ENCODE measurements around the gene ANKRD63. TPM values are rescaled to one million over a fixed set of nuclear protein-coding genes. Genes with fewer than 3 reads are reported as not detected.

Gene ANKRD63
- polyA plus RNA-seq, 1 of the 3 experiments (the other 2 are of a cell fraction): not detected

DNA sequence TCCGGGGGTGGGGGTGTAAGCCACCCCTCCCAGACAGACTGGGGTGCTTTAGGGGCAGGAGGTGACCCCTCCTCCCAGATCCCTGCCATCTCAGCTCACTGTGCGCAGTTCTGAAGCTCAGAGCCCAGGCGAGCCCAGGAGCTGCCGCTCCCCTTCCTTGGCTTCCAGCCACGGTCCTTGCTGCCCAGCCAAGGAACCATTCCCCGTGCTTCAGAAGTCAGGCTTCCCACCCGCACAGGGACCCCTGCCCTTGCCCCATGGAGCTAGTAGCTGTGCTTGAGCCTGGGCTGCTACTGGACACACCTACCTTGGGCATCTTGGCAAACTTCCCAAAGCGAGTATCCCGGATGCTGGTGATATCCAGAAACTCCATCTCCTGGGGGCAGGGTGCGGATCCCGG, 20.1 kb upstream of the ANKRD63 start:
- H3K9me2 ChIP-seq: no peaks in the 10 kb centered on the region
- no peaks in the 10 kb centered on the region for H3K79me2 ChIP-seq (ENCODE audit: insufficient read depth)
- no peaks in the 10 kb centered on the region for H4K20me1 ChIP-seq (ENCODE audit: insufficient read depth)
- no peak overlapping the region for H3K27ac ChIP-seq (ENCODE audit: low read depth in 2 of 2, low read length in 1 of 2)
- no peaks in the 10 kb centered on the region for H3F3A ChIP-seq (replicated peaks; ENCODE audit: insufficient read depth)
- DNase-seq: no peak
- TF ChIP-seq ELF1 (IDR thresholded peaks at IDR 0.05) (no peak), JUND (IDR thresholded peaks at IDR 0.05) (no peak), TAF1 (IDR thresholded peaks at IDR 0.05; ENCODE audit: borderline replicate concordance, low read depth, low read length) (no peak), EP300 (IDR thresholded peaks at IDR 0.05; ENCODE audit: borderline replicate concordance in 1 of 2, low read depth in 1 of 2, low read length in 1 of 2) (no peak), TCF12 (IDR thresholded peaks at IDR 0.05) (no peak), FOXM1 (IDR thresholded peaks at IDR 0.05; ENCODE audit: low read depth) (no peak), NFIC (IDR thresholded peaks at IDR 0.05; ENCODE audit: borderline replicate concordance) (no peak)
- TF ChIP-seq, protein P1, sequence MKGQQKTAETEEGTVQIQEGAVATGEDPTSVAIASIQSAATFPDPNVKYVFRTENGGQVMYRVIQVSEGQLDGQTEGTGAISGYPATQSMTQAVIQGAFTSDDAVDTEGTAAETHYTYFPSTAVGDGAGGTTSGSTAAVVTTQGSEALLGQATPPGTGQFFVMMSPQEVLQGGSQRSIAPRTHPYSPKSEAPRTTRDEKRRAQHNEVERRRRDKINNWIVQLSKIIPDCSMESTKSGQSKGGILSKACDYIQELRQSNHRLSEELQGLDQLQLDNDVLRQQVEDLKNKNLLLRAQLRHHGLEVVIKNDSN (IDR thresholded peaks at IDR 0.05; ENCODE audit: borderline replicate concordance, low read depth): no peak
- H3K27me3 ChIP-seq (ENCODE audit: insufficient read depth): no peaks in the 10 kb centered on the region; the same call in 1 of the 2 replicates
- CTCF ChIA-PET: interaction anchor here (1.3 to 66.3 kb wide), 7 partner anchors 11 to 257 kb away, joined by 4 to 2194 read pairs (median 28); partner anchors contain the start of genes ANKRD63, CCDC9B, DISP2 and INAFM2
- H3K4me3 ChIP-seq (ENCODE audit: low read depth in 2 of 2, low read length in 1 of 2): no peak overlapping the region
- no peaks in the 10 kb centered on the region for H3K9me3 ChIP-seq
- H3K4me2 ChIP-seq: no peak overlapping the region
- peaks cover 0 to 30% of the 10 kb centered on the region in 2 experiments; a peak in 2 of 4 replicates for H3K4me1 ChIP-seq (ENCODE audit: control insufficient read depth in 1 of 2, insufficient read depth in 2 of 2, low read depth in 1 of 2, low read length in 1 of 2)
- no peak overlapping the region for H3K9ac ChIP-seq
- no peak overlapping the region for H2AFZ ChIP-seq (ENCODE audit: low read depth)
- POLR2A ChIA-PET: no interaction called here
- H3K36me3 ChIP-seq (replicated peaks in 1 of 2; ENCODE audit: control insufficient read depth in 1 of 2, insufficient read depth in 2 of 2, low read length in 1 of 2): no peaks in the 10 kb centered on the region
- 76% methylated on average over 6 of the region's 11 CpGs for WGBS (ENCODE audit: low lambda C conversion rate)

DNA sequence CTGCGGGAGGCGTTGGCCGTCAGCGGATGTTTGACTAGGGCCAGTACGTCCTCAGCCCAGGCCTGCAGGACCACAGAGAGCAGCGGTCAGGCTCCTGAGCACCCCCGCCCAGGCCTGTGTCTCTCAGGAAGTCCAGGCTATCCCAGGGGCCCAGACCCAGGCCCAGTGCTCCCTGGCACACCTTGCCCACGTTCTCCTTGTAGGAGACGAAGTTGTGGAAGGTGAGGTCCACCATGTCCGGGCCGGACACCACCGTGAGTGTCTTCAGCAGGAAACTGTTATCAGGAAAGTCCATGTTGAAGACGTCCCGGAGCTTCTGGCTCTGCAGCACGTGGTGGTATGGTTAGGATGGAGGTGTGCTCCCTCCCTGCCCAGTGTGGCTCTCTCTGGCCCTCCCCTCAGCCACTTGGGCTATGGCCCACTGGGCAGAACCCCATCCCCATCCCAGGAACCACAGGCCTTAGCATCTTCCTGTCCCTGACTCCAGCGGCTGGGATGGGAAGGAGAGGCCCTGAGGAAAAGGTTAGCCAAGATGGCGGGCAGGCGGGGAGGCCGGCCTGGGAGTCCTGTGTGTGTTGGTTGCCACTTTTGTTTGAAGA, 19.5 kb upstream of the ANKRD63 start:
- Histone ChIP-seq H3K79me2 (ENCODE audit: insufficient read depth) (no peaks in the 10 kb centered on the region), H2AFZ (ENCODE audit: low read depth) (no peak overlapping the region), H3K9ac (no peak overlapping the region), H3K4me2 (no peak overlapping the region), H3K9me3 (no peaks in the 10 kb centered on the region), H3K4me3 (ENCODE audit: low read depth in 2 of 2, low read length in 1 of 2) (no peak overlapping the region), H3K27ac (ENCODE audit: low read depth in 2 of 2, low read length in 1 of 2) (peak overlapping the region in 1 of 2 experiments; percentile 89; a peak in 2 of 4 replicates), H3F3A (replicated peaks; ENCODE audit: insufficient read depth) (no peaks in the 10 kb centered on the region), H3K27me3 (ENCODE audit: insufficient read depth) (no peaks in the 10 kb centered on the region; the same call in 1 of the 2 replicates), H3K36me3 (replicated peaks in 1 of 2; ENCODE audit: control insufficient read depth in 1 of 2, insufficient read depth in 2 of 2, low read length in 1 of 2) (no peaks in the 10 kb centered on the region), H4K20me1 (ENCODE audit: insufficient read depth) (no peaks in the 10 kb centered on the region), H3K4me1 (ENCODE audit: control insufficient read depth in 1 of 2, insufficient read depth in 2 of 2, low read depth in 1 of 2, low read length in 1 of 2) (peaks cover 0 to 27% of the 10 kb centered on the region in 2 experiments; a peak in 2 of 4 replicates), H3K9me2 (no peaks in the 10 kb centered on the region)
- 72% methylated on average over 12 of the region's 19 CpGs for whole genome bisulfite sequencing (ENCODE audit: low lambda C conversion rate)
- ChIA-PET POLR2A (interaction anchor here (1.5 kb wide), 1 partner anchor 11 kb away, joined by 6 read pairs; no protein-coding TSS in a partner anchor), CTCF (interaction anchor here (1.3 to 66.3 kb wide), 7 partner anchors 11 to 257 kb away, joined by 4 to 2194 read pairs (median 28); partner anchors contain the start of genes ANKRD63, CCDC9B, DISP2 and INAFM2)
- no peak for DNase-seq
- TF ChIP-seq FOXJ3 (CRISPR knock-in tag; IDR thresholded peaks at IDR 0.05) (no peak), EZH2phosphoT487 (IDR thresholded peaks at IDR 0.05; ENCODE audit: borderline replicate concordance, low read depth) (no peak), YY1 (IDR thresholded peaks at IDR 0.05; ENCODE audit: low read depth) (no peak), POLR2AphosphoS5 (IDR thresholded peaks at IDR 0.05; ENCODE audit: low read depth, low read length) (no peak), CHD2 (IDR thresholded peaks at IDR 0.05; ENCODE audit: low read length, partially characterized antibody) (no peak), JUND (IDR thresholded peaks at IDR 0.05) (no peak), ELF1 (IDR thresholded peaks at IDR 0.05) (no peak), TAF1 (IDR thresholded peaks at IDR 0.05; ENCODE audit: borderline replicate concordance, low read depth, low read length) (no peak), NFIC (IDR thresholded peaks at IDR 0.05; ENCODE audit: borderline replicate concordance) (no peak), GABPA (IDR thresholded peaks at IDR 0.05; ENCODE audit: low read depth) (no peak), MEF2A (IDR thresholded peaks at IDR 0.05; ENCODE audit: borderline replicate concordance, low read depth) (no peak), RFX5 (IDR thresholded peaks at IDR 0.05; ENCODE audit: low read length) (no peak)
- TF ChIP-seq, protein P2, sequence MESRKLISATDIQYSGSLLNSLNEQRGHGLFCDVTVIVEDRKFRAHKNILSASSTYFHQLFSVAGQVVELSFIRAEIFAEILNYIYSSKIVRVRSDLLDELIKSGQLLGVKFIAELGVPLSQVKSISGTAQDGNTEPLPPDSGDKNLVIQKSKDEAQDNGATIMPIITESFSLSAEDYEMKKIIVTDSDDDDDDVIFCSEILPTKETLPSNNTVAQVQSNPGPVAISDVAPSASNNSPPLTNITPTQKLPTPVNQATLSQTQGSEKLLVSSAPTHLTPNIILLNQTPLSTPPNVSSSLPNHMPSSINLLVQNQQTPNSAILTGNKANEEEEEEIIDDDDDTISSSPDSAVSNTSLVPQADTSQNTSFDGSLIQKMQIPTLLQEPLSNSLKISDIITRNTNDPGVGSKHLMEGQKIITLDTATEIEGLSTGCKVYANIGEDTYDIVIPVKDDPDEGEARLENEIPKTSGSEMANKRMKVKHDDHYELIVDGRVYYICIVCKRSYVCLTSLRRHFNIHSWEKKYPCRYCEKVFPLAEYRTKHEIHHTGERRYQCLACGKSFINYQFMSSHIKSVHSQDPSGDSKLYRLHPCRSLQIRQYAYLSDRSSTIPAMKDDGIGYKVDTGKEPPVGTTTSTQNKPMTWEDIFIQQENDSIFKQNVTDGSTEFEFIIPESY (IDR thresholded peaks at IDR 0.05; ENCODE audit: borderline replicate concordance, low read depth): no peak
- TF ChIP-seq, protein P3, sequence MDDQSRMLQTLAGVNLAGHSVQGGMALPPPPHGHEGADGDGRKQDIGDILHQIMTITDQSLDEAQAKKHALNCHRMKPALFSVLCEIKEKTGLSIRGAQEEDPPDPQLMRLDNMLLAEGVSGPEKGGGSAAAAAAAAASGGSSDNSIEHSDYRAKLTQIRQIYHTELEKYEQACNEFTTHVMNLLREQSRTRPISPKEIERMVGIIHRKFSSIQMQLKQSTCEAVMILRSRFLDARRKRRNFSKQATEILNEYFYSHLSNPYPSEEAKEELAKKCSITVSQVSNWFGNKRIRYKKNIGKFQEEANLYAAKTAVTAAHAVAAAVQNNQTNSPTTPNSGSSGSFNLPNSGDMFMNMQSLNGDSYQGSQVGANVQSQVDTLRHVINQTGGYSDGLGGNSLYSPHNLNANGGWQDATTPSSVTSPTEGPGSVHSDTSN (IDR thresholded peaks at IDR 0.05): no peak
- TF ChIP-seq, protein P4, sequence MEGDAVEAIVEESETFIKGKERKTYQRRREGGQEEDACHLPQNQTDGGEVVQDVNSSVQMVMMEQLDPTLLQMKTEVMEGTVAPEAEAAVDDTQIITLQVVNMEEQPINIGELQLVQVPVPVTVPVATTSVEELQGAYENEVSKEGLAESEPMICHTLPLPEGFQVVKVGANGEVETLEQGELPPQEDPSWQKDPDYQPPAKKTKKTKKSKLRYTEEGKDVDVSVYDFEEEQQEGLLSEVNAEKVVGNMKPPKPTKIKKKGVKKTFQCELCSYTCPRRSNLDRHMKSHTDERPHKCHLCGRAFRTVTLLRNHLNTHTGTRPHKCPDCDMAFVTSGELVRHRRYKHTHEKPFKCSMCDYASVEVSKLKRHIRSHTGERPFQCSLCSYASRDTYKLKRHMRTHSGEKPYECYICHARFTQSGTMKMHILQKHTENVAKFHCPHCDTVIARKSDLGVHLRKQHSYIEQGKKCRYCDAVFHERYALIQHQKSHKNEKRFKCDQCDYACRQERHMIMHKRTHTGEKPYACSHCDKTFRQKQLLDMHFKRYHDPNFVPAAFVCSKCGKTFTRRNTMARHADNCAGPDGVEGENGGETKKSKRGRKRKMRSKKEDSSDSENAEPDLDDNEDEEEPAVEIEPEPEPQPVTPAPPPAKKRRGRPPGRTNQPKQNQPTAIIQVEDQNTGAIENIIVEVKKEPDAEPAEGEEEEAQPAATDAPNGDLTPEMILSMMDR (IDR thresholded peaks at IDR 0.05): no peak

All from SK-N-SH (cell line).